DMS 273 (cell line): ENCODE measurements around the gene OMG.
"Not testable (repeated sequence)": the region's sequence is repeated elsewhere in the genome, so short reads cannot be mapped to it uniquely, and the experiment has no call there.

Source experiments
- DNase-seq: peaks from one replicate; lab custom pipeline; 2025; ENCODE audit not compliant: unreplicated experiment; lab: John Stamatoyannopoulos, UW

Gene OMG

GRCh38 chr17:31266042-31266441 is 31.0 kb downstream of the OMG start:
- no peak for DNase-seq

- DNase-seq, result not testable (repeated sequence)
Measured at GRCh38 chr17:31262923-31263322, 34.1 kb downstream of the OMG start.

- DNase-seq, result no peak
Measured at GRCh38 chr17:31261601-31262000, 35.4 kb downstream of the OMG start.

- DNase-seq, result no peak
Measured at GRCh38 chr17:31260151-31260550, 36.9 kb downstream of the OMG start.

DNA sequence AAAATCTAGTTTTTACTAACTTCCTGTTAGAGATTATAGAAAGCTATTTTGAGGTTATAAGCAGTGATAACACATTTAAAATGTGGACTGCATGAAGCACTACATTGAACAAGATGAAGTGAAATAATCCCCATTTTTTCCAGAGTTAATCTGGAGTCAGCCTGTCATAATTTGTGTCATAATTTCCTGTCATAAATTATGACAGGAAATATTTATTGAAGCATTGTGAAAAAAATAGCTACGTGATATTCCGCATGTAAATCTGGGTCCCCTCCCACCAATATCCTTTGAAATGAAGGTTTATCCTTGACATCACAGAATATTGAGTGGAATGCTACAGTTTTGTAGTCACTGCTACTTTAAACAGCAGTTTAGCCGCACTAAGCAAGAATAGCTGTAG is 40.1 kb downstream of the OMG start:
- DNase-seq, result no peak

- DNase-seq, result no peak
Measured at GRCh38 chr17:31254654-31255053, 42.4 kb downstream of the OMG start.

- DNase-seq, result no peak
Measured at GRCh38 chr17:31252741-31253140, 44.3 kb downstream of the OMG start.

- DNase-seq, result no peak
Measured at GRCh38 chr17:31251970-31252328, 45.1 kb downstream of the OMG start.

- DNase-seq, result no peak
Measured at GRCh38 chr17:31251105-31251969, 45.7 kb downstream of the OMG start.

DNA sequence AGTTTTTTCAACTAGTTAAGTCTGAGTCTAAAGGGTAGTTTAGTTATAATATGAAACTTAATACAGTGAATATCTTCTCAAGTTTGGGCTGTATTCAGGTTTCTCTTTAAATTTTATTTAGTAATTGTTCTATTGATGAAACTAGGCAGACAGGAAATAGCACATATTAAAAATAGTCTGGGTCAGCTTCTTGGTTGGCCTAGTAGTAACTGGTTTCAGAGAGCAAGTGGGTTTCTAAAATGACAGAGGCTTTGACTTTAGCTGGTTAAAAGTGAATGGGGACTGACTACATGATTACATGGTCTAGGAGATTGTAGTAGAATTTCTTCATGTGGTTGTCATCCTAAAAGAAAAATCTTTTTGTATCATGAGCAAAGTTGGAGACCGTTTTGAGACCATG is 46.8 kb downstream of the OMG start:
- no peak for DNase-seq

GRCh38 chr17:31249835-31250141 is 47.3 kb downstream of the OMG start:
- DNase-seq, result no peak

GRCh38 chr17:31248986-31249834 is 47.8 kb downstream of the OMG start:
- no peak for DNase-seq
